Melanocyte of skin (primary cell): ENCODE measurements around the gene MAD2L2. TPM values are rescaled to one million over a fixed set of nuclear protein-coding genes. Genes with fewer than 3 reads are reported as not detected.

Source experiments
- total RNA-seq, 2 donors: library from RNA; depleted of rRNA; stranded (reverse); fragments of >200 nt; gene quantifications; 2 replicates each; pipeline ENCODE4 v1.2.3, GENCODE V29; 2012

Gene MAD2L2
- 10 to 100 TPM; 33.7 to 55.3 TPM for total RNA-seq

GRCh38 chr1:11681071-11681771 is at the start of gene MAD2L2:
Gene MAD2L2, minus strand, starts transcription at chr1:11681148. Its CDS starts 547 bp downstream, at chr1:11680601.

DNA sequence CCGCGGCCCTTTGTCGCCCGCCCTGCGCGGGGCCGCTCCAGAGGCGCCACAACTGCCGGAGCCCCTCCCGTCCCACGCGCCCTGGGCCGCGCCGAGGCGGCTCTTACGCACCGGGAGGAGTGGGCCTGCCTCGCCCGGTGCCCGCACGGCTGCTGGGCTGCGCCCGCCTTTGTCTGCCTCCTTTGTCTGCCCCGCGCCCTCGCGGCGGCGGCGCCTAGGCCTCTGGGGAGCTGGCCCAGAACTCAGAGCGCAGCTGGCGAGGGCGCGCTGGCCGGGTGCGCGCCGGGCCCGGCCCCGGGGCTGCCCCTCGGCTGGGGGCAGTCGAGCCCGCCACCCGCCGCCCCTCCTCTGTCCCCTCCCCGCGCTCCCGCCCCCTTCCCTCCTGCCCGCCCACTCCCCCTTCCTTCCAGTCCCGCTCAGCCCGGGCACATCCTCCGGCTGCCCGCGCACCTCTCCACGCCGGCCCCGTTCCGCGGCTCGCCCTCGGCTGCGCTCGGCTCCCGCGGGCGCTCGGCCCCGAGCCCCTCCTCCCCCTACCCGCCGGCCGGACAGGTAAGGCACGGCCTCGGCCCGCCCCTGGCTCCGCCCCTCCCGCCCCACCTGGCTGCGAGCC is 10.5 kb upstream of the MAD2L2 start, which contains the start of gene DRAXIN:
Gene DRAXIN, plus strand, starts transcription at position 409 of the 613 bp plus-strand sequence. CDS start 14,549 bp downstream, outside the sequence.

GRCh38 chr1:11654137-11654938 is 26.6 kb downstream of the MAD2L2 start, which contains the start of the genes FBXO2 and FBXO44:
Gene FBXO2, minus strand, starts transcription at chr1:11654429. Its CDS starts 89 bp downstream, at chr1:11654340.
Gene FBXO44, plus strand, starts transcription at chr1:11654877. Its CDS starts 959 bp downstream, at chr1:11655836.

Other genes with a start within 250 kb of the MAD2L2 start
- not detected for gene DISP3, start 202.0 kb downstream of the MAD2L2 start, total RNA-seq
- gene FBXO2, start 26.7 kb downstream of the MAD2L2 start, total RNA-seq = 1 to 10 TPM; 1.4 to 3.0 TPM
- 10 to 100 TPM; 24.1 to 26.6 TPM for gene FBXO44, start 26.3 kb downstream of the MAD2L2 start, total RNA-seq
- 10 to 100 TPM; 24.0 to 26.5 TPM for gene FBXO6, start 16.9 kb downstream of the MAD2L2 start, total RNA-seq
- gene DRAXIN, start 10.6 kb upstream of the MAD2L2 start, total RNA-seq = not detected
- 10 to 100 TPM; 57.9 to 67.1 TPM for gene AGTRAP, start 55.0 kb upstream of the MAD2L2 start, total RNA-seq
- not detected for gene C1orf167, start 81.0 kb upstream of the MAD2L2 start, total RNA-seq
- 10 to 100 TPM; 21.6 to 38.5 TPM for gene MTHFR, start 124.8 kb upstream of the MAD2L2 start, total RNA-seq
- gene CLCN6, start 125.0 kb upstream of the MAD2L2 start, total RNA-seq = 10 to 100 TPM; 14.0 to 21.3 TPM
- gene NPPA, start 166.6 kb upstream of the MAD2L2 start, total RNA-seq = not detected
- gene NPPB, start 177.8 kb upstream of the MAD2L2 start, total RNA-seq = not detected
- 10 to 100 TPM; 70.9 to 86.3 TPM for gene KIAA2013, start 245.3 kb upstream of the MAD2L2 start, total RNA-seq